ENCODE results near the gene GRIN2A. TPM values are rescaled to one million over a fixed set of nuclear protein-coding genes. Genes with fewer than 3 reads are reported as not detected.

GRIN2A gene
- total RNA-seq, 1 experiment from 2014 or later: 34.6 TPM

DNA sequence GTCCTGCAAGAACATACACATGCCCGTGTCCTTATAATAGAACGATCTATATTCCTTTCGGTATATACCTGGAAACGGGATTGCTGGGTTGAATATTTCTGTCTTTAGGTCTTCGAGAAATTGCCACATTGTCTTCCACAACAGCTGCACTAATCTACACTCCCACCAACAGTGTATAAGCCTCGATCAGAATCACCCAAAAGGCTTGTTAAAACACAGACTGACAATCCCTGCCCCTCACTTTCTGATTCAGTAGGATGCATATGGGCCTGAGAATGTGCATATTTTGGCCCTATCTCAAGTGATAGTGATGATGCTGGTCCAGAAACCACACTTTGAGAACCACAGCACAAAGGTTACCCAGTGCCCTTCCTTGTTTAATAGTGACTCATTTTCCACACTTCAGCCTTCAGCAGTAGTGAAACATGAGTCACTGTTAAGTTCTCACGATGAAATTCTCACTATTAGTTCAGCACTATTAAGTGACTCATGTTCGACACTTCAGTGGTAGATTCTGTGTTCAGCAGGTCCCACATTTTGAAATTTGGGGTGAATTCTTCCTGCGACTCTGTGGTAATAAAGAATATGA, 215.6 kb downstream of the GRIN2A start:
- CTCF ChIA-PET: no interaction called here
- no TSS peak for BruUV-seq (replicated peaks)
- no peak overlapping the region for H3K4me3 Mint-ChIP-seq (ENCODE audit: low read depth, unreplicated experiment)
- no peaks in the 10 kb centered on the region for H3K36me3 Mint-ChIP-seq (ENCODE audit: insufficient read depth, unreplicated experiment)
- DNase-seq: no peak
- intact Hi-C loops (cut with micrococcal nuclease; ENCODE audit: unreplicated experiment): loop anchor here (10.0 kb wide), 1 partner anchor 208 kb away; no protein-coding TSS in a partner anchor
- H3K4me1 Mint-ChIP-seq (ENCODE audit: low read depth, unreplicated experiment): peaks cover 36% of the 10 kb centered on the region
- peaks cover 3% of the 10 kb centered on the region for H3K9me3 Mint-ChIP-seq (ENCODE audit: low read depth, unreplicated experiment)
- TF ChIP-seq, protein P1, sequence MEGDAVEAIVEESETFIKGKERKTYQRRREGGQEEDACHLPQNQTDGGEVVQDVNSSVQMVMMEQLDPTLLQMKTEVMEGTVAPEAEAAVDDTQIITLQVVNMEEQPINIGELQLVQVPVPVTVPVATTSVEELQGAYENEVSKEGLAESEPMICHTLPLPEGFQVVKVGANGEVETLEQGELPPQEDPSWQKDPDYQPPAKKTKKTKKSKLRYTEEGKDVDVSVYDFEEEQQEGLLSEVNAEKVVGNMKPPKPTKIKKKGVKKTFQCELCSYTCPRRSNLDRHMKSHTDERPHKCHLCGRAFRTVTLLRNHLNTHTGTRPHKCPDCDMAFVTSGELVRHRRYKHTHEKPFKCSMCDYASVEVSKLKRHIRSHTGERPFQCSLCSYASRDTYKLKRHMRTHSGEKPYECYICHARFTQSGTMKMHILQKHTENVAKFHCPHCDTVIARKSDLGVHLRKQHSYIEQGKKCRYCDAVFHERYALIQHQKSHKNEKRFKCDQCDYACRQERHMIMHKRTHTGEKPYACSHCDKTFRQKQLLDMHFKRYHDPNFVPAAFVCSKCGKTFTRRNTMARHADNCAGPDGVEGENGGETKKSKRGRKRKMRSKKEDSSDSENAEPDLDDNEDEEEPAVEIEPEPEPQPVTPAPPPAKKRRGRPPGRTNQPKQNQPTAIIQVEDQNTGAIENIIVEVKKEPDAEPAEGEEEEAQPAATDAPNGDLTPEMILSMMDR (IDR thresholded peaks at IDR 0.05; ENCODE audit: unreplicated experiment): no peak
- H3K27me3 Mint-ChIP-seq (ENCODE audit: unreplicated experiment): no peaks in the 10 kb centered on the region
- no peak overlapping the region for H3K27ac Mint-ChIP-seq (ENCODE audit: unreplicated experiment)

DNA sequence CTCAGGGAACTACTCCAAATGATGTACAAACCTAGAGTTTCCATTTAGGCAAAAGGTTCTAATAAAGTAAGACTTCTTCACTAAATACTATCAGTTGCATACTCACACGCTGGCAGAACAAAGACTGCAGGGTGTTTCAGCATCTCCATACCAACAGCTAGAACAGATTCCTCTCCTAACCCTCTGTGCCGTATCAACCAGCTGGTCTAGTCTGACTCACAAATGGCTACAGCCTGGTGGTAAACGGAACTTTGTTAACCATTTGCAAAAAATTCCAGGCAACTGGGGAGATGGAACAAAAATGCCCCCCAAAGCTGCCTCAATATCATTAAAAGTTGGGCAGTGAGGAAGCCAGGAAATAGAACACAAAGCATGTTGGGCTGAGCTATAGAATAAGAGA, 217.1 kb downstream of the GRIN2A start:
- H3K4me3 Mint-ChIP-seq (ENCODE audit: low read depth, unreplicated experiment): no peak overlapping the region
- CTCF ChIA-PET: no interaction called here
- no peak overlapping the region for H3K27ac Mint-ChIP-seq (ENCODE audit: unreplicated experiment)
- no peak for DNase-seq
- H3K4me1 Mint-ChIP-seq (ENCODE audit: low read depth, unreplicated experiment): peaks cover 30% of the 10 kb centered on the region
- H3K27me3 Mint-ChIP-seq (ENCODE audit: unreplicated experiment): no peaks in the 10 kb centered on the region
- TF ChIP-seq, protein P1 (IDR thresholded peaks at IDR 0.05; ENCODE audit: unreplicated experiment): no peak
- H3K9me3 Mint-ChIP-seq (ENCODE audit: low read depth, unreplicated experiment): peaks cover 3% of the 10 kb centered on the region
- intact Hi-C loops (cut with micrococcal nuclease; ENCODE audit: unreplicated experiment): loop anchor here (10.0 kb wide), 1 partner anchor 210 kb away; no protein-coding TSS in a partner anchor
- no peaks in the 10 kb centered on the region for H3K36me3 Mint-ChIP-seq (ENCODE audit: insufficient read depth, unreplicated experiment)
- BruUV-seq (replicated peaks): no TSS peak

DNA sequence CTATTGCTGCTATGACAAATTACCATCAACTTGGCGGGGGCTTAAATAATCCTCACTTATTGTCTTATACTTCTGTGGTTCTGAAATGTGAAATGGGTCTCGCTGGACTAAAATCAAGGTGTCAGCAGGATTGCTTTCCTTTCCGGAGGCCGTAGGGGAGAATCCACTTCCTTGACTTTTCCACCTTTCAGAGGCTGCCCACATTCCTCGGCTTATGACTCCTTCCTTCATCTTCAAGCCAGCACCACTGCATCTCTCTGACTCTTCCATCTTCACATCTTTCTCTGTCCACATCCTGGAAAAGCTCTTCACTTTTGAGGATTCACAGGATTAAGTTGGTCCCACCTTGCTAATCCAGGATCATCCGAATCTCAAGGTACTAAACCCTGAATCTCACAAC, 217.8 kb downstream of the GRIN2A start:
- Mint-ChIP-seq H3K9me3 (ENCODE audit: low read depth, unreplicated experiment) (peaks cover 3% of the 10 kb centered on the region), H3K36me3 (ENCODE audit: insufficient read depth, unreplicated experiment) (no peaks in the 10 kb centered on the region), H3K27me3 (ENCODE audit: unreplicated experiment) (no peaks in the 10 kb centered on the region), H3K4me1 (ENCODE audit: low read depth, unreplicated experiment) (peaks cover 30% of the 10 kb centered on the region), H3K27ac (ENCODE audit: unreplicated experiment) (no peak overlapping the region), H3K4me3 (ENCODE audit: low read depth, unreplicated experiment) (no peak overlapping the region)
- intact Hi-C loops (cut with micrococcal nuclease; ENCODE audit: unreplicated experiment): loop anchor here (10.0 kb wide), 1 partner anchor 210 kb away; no protein-coding TSS in a partner anchor
- TF ChIP-seq, protein P1 (IDR thresholded peaks at IDR 0.05; ENCODE audit: unreplicated experiment): no peak
- BruUV-seq (replicated peaks): no TSS peak
- DNase-seq: no peak
- CTCF ChIA-PET: no interaction called here

DNA sequence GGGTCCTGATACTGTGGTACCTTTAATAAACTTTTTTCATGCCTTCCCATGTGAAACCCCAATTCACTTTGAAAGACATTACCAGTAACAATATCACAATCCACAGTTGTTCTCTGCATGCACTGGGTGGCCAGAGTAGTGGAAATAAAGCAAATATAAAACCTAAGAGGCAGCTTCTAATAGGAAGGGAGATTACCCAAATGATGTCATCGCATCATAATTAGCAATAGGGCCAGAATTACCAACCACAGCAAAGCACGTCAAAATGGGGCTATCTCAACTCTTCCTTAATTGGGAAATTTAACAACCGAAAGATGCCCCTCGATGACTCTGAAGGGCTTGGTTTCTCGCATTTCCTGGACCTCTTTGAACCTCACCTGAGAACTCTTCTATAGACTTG, 224.8 kb downstream of the GRIN2A start:
- CTCF ChIA-PET: interaction anchor here (0.5 to 1.8 kb wide), 3 partner anchors 20 to 1048 kb away, joined by 3 to 6 read pairs (median 3); no protein-coding TSS in a partner anchor
- Mint-ChIP-seq H3K27ac (ENCODE audit: unreplicated experiment) (no peak overlapping the region), H3K4me3 (ENCODE audit: low read depth, unreplicated experiment) (no peak overlapping the region), H3K27me3 (ENCODE audit: unreplicated experiment) (no peaks in the 10 kb centered on the region), H3K4me1 (ENCODE audit: low read depth, unreplicated experiment) (no peaks in the 10 kb centered on the region), H3K9me3 (ENCODE audit: low read depth, unreplicated experiment) (no peaks in the 10 kb centered on the region), H3K36me3 (ENCODE audit: insufficient read depth, unreplicated experiment) (no peaks in the 10 kb centered on the region)
- TF ChIP-seq, protein P1 (IDR thresholded peaks at IDR 0.05; ENCODE audit: unreplicated experiment): no peak
- intact Hi-C loops (cut with micrococcal nuclease; ENCODE audit: unreplicated experiment): loop anchor here (10.0 kb wide), 1 partner anchor 293 kb away; no protein-coding TSS in a partner anchor
- no peak for DNase-seq
- BruUV-seq (replicated peaks): no TSS peak
